ENCODE results near the gene SIK2. TPM values are rescaled to one million over a fixed set of nuclear protein-coding genes. Genes with fewer than 3 reads are reported as not detected.

SIK2 gene
- total RNA-seq, 1 experiment from 2014 or later, result 13.9 TPM

DNA sequence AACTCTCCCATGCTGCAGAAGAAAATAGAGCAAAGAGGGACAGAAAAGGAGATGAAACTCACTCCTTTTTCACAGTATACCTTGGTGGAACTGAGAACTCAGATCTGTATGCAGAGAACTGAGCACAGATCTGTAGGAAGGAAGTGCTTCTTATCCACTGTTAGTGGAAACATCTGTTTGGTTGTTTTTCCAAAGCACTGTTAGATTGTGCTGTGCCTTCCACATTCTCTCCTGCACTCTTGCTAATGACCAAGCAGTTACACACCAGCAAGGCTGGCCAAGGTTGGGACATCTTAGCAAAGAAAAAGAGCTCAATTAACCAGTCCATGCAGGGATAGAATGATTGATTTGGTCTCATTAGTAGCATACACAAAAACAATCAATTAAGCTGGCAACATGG is 20.1 kb upstream of the SIK2 start:
- Mint-ChIP-seq H3K27ac (ENCODE audit: unreplicated experiment) (no peak overlapping the region), H3K9me3 (ENCODE audit: low read depth, unreplicated experiment) (no peaks in the 10 kb centered on the region), H3K4me3 (ENCODE audit: low read depth, unreplicated experiment) (no peak overlapping the region), H3K4me1 (ENCODE audit: low read depth, unreplicated experiment) (peaks cover 10% of the 10 kb centered on the region), H3K27me3 (ENCODE audit: unreplicated experiment) (no peaks in the 10 kb centered on the region), H3K36me3 (ENCODE audit: insufficient read depth, unreplicated experiment) (no peaks in the 10 kb centered on the region)
- CTCF ChIA-PET, result no interaction called here
- intact Hi-C loops (cut with micrococcal nuclease; ENCODE audit: unreplicated experiment), result no loop called here
- DNase-seq, result no peak
- BruUV-seq (replicated peaks), result no TSS peak
- TF ChIP-seq, protein P1, sequence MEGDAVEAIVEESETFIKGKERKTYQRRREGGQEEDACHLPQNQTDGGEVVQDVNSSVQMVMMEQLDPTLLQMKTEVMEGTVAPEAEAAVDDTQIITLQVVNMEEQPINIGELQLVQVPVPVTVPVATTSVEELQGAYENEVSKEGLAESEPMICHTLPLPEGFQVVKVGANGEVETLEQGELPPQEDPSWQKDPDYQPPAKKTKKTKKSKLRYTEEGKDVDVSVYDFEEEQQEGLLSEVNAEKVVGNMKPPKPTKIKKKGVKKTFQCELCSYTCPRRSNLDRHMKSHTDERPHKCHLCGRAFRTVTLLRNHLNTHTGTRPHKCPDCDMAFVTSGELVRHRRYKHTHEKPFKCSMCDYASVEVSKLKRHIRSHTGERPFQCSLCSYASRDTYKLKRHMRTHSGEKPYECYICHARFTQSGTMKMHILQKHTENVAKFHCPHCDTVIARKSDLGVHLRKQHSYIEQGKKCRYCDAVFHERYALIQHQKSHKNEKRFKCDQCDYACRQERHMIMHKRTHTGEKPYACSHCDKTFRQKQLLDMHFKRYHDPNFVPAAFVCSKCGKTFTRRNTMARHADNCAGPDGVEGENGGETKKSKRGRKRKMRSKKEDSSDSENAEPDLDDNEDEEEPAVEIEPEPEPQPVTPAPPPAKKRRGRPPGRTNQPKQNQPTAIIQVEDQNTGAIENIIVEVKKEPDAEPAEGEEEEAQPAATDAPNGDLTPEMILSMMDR (IDR thresholded peaks at IDR 0.05; ENCODE audit: unreplicated experiment), result no peak

DNA sequence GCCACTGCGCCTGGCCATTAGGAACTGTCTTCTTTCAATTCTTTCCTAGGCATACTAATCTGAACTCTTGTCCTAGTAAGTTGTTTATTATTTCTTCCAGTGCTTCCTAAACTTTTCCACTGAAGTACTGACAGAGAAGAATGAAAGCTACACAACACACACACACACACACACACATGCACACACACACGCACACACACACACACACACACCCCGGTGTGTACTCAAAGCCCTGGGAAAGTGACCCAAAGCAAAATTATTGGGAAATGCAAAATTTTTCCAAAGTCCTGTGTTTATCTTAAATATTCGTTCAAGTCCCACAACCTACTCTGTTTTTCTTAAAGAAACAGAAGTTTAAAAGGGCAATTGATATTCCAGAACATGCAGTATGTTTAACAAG is 19.4 kb upstream of the SIK2 start:
- BruUV-seq (replicated peaks), result no TSS peak

DNA sequence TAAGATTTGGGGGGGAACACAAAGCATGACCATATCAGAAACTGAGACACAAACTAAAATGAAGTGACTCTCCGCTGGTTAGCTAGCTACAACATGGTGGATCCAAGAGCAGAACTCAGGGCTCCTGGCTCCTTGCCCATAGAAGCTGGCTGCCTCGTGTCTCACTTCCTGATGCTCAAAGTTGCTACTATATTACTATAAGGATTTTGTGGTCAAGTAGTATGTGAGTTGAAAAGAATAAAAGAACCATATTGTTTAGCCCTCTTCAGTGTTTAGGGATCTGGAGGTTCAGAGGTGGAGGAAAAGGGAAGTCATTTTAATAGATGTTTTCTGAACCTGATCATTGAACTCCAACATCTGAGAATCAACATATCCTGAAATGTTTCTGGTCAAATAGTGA is 16.9 kb upstream of the SIK2 start:
- TF ChIP-seq, protein P1 (IDR thresholded peaks at IDR 0.05; ENCODE audit: unreplicated experiment), result no peak
- intact Hi-C loops (cut with micrococcal nuclease; ENCODE audit: unreplicated experiment), result loop anchor here (5.0 kb wide), 1 partner anchor 192 kb away; no protein-coding TSS in a partner anchor
- BruUV-seq (replicated peaks), result no TSS peak
- CTCF ChIA-PET, result no interaction called here
- peak; percentile 24 for DNase-seq
- H3K27ac Mint-ChIP-seq (ENCODE audit: unreplicated experiment), result no peak overlapping the region
- no peaks in the 10 kb centered on the region for H3K27me3 Mint-ChIP-seq (ENCODE audit: unreplicated experiment)
- no peak overlapping the region for H3K4me3 Mint-ChIP-seq (ENCODE audit: low read depth, unreplicated experiment)
- no peaks in the 10 kb centered on the region for H3K36me3 Mint-ChIP-seq (ENCODE audit: insufficient read depth, unreplicated experiment)
- H3K9me3 Mint-ChIP-seq (ENCODE audit: low read depth, unreplicated experiment), result no peaks in the 10 kb centered on the region
- peaks cover 10% of the 10 kb centered on the region for H3K4me1 Mint-ChIP-seq (ENCODE audit: low read depth, unreplicated experiment)

More for the DNA sequence above, 19.4 kb upstream of the SIK2 start:
- TF ChIP-seq, protein P1 (IDR thresholded peaks at IDR 0.05; ENCODE audit: unreplicated experiment), result no peak
- CTCF ChIA-PET, result no interaction called here
- intact Hi-C loops (cut with micrococcal nuclease; ENCODE audit: unreplicated experiment), result no loop called here
- Mint-ChIP-seq H3K27ac (ENCODE audit: unreplicated experiment) (no peak overlapping the region), H3K36me3 (ENCODE audit: insufficient read depth, unreplicated experiment) (no peaks in the 10 kb centered on the region), H3K9me3 (ENCODE audit: low read depth, unreplicated experiment) (no peaks in the 10 kb centered on the region), H3K4me3 (ENCODE audit: low read depth, unreplicated experiment) (no peak overlapping the region), H3K4me1 (ENCODE audit: low read depth, unreplicated experiment) (peaks cover 10% of the 10 kb centered on the region), H3K27me3 (ENCODE audit: unreplicated experiment) (no peaks in the 10 kb centered on the region)
- no peak for DNase-seq

DNA sequence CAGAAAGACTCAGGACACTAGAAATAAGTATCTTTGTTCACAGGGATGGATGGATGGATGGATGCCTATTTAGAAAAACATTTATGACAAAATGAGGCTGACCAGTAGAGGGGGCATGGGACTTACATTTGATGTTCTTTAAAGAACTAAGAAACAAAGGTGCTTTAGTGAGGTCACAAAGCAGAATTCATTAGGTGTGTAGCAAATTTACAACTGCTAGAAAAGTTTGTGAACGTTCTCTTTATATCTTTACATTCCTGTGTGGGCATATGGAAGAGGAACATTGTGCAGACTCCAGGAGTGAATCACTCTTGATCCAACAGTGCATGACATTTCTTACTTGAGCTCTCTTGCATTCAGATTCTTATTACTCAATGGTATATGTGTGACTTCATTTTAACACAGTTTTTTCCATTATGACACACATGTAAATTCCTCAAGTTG is 15.8 kb upstream of the SIK2 start:
- TF ChIP-seq, protein P1 (IDR thresholded peaks at IDR 0.05; ENCODE audit: unreplicated experiment), result peak; percentile 47
- H3K4me1 Mint-ChIP-seq (ENCODE audit: low read depth, unreplicated experiment), result peaks cover 10% of the 10 kb centered on the region
- H3K36me3 Mint-ChIP-seq (ENCODE audit: insufficient read depth, unreplicated experiment), result no peaks in the 10 kb centered on the region
- no peaks in the 10 kb centered on the region for H3K27me3 Mint-ChIP-seq (ENCODE audit: unreplicated experiment)
- no TSS peak for BruUV-seq (replicated peaks)
- no peak overlapping the region for H3K27ac Mint-ChIP-seq (ENCODE audit: unreplicated experiment)
- intact Hi-C loops (cut with micrococcal nuclease; ENCODE audit: unreplicated experiment), result loop anchor here (2.0 to 5.0 kb wide), 2 partner anchors 191 to 254 kb away; no protein-coding TSS in a partner anchor
- H3K9me3 Mint-ChIP-seq (ENCODE audit: low read depth, unreplicated experiment), result no peaks in the 10 kb centered on the region
- CTCF ChIA-PET, result interaction anchor here (0.5 to 0.9 kb wide), 3 partner anchors 179 to 191 kb away, joined by 3 to 6 read pairs (median 4); partner anchors contain the start of gene PPP2R1B
- DNase-seq, result peak; percentile 43
- H3K4me3 Mint-ChIP-seq (ENCODE audit: low read depth, unreplicated experiment), result no peak overlapping the region

All from Calu3 (cell line).